Measurements from ENCODE around the gene ADAMTSL3. TPM values are rescaled to one million over a fixed set of nuclear protein-coding genes. Genes with fewer than 3 reads are reported as not detected.

The ADAMTSL3 gene
- total RNA-seq, 6 experiments from 2014 or later: not detected

- Mint-ChIP-seq H3K4me1 (ENCODE audit: low read depth) (no peaks in the 10 kb centered on the region), H3K36me3 (ENCODE audit: low read depth) (no peaks in the 10 kb centered on the region), H3K27ac (no peak overlapping the region), H3K27me3 (ENCODE audit: insufficient read depth) (no peaks in the 10 kb centered on the region), H3K4me3 (no peak overlapping the region), H3K9me3 (peaks cover 53% of the 10 kb centered on the region)
- no peak for TF ChIP-seq CTCF (IDR thresholded peaks at IDR 0.05)
- DNase-seq: no peak
Measured at GRCh38 chr15:83651541-83651940, 2.4 kb upstream of the ADAMTSL3 start.

- peaks cover 56% of the 10 kb centered on the region for H3K9me3 Mint-ChIP-seq
- no peak for TF ChIP-seq CTCF (IDR thresholded peaks at IDR 0.05)
- H3K4me3 Mint-ChIP-seq: no peak overlapping the region
- no peak for DNase-seq
- H3K27ac Mint-ChIP-seq: no peak overlapping the region
- no peaks in the 10 kb centered on the region for H3K36me3 Mint-ChIP-seq (ENCODE audit: low read depth)
- H3K27me3 Mint-ChIP-seq (ENCODE audit: insufficient read depth): no peaks in the 10 kb centered on the region
- no peaks in the 10 kb centered on the region for H3K4me1 Mint-ChIP-seq (ENCODE audit: low read depth)
Measured at GRCh38 chr15:83652626-83653204, 1.2 kb upstream of the ADAMTSL3 start.

- peaks cover 55% of the 10 kb centered on the region for H3K9me3 Mint-ChIP-seq
- H3K36me3 Mint-ChIP-seq (ENCODE audit: low read depth): no peaks in the 10 kb centered on the region
- H3K4me1 Mint-ChIP-seq (ENCODE audit: low read depth): no peaks in the 10 kb centered on the region
- H3K27me3 Mint-ChIP-seq (ENCODE audit: insufficient read depth): no peaks in the 10 kb centered on the region
- TF ChIP-seq CTCF (IDR thresholded peaks at IDR 0.05): no peak
- DNase-seq: no peak
- H3K4me3 Mint-ChIP-seq: no peak overlapping the region
- H3K27ac Mint-ChIP-seq: no peak overlapping the region
Measured at GRCh38 chr15:83653288-83653638, 660 bp upstream of the ADAMTSL3 start.

- H3K4me1 Mint-ChIP-seq (ENCODE audit: low read depth): no peaks in the 10 kb centered on the region
- no peak overlapping the region for H3K27ac Mint-ChIP-seq
- peaks cover 58% of the 10 kb centered on the region for H3K9me3 Mint-ChIP-seq
- no peak overlapping the region for H3K4me3 Mint-ChIP-seq
- no peaks in the 10 kb centered on the region for H3K27me3 Mint-ChIP-seq (ENCODE audit: insufficient read depth)
- no peak for DNase-seq
- H3K36me3 Mint-ChIP-seq (ENCODE audit: low read depth): 0 out of 2 replicates have a peak, but pooled peaks cover 9% of the 10 kb centered on the region
- TF ChIP-seq CTCF (IDR thresholded peaks at IDR 0.05): no peak
Measured at GRCh38 chr15:83654379-83655236, 685 bp downstream of the ADAMTSL3 start.

GRCh38 chr15:83655237-83655616, 1.3 kb downstream of the ADAMTSL3 start:
- Mint-ChIP-seq H3K4me3 (no peak overlapping the region), H3K4me1 (ENCODE audit: low read depth) (no peaks in the 10 kb centered on the region), H3K27me3 (ENCODE audit: insufficient read depth) (no peaks in the 10 kb centered on the region), H3K9me3 (peaks cover 58% of the 10 kb centered on the region), H3K27ac (no peak overlapping the region), H3K36me3 (ENCODE audit: low read depth) (0 out of 2 replicates have a peak, but pooled peaks cover 9% of the 10 kb centered on the region)
- TF ChIP-seq CTCF (IDR thresholded peaks at IDR 0.05): no peak
- no peak for DNase-seq

All from HFFc6 (cell line).